ENCODE results near the gene MAPKAPK2.

MAPKAPK2 gene

DNA sequence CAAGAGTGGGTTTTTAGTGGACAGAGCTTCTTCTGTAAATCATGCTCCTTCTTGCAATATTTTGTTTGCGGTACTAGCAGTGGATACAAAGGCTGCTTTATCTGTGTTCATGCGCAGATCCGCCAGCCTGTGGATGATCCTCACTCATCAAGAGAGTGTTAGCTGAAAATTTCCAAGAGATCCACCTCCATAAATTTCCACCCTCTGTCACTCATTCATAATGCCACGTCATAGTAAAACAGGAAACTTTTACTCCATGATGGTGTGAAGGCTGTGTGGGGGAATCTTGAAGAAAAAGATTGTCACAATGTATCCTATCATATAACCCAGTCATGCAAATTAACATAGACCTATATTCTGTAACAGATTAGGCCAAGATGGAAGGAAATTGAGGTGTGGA is 4.4 kb upstream of the MAPKAPK2 start:
- TF ChIP-seq CTCF (IDR thresholded peaks at IDR 0.05), result no peak

GRCh38 chr1:206681359-206681758 is 3.3 kb upstream of the MAPKAPK2 start:
- TF ChIP-seq CTCF (IDR thresholded peaks at IDR 0.05), result no peak

GRCh38 chr1:206682111-206682510 is 2.6 kb upstream of the MAPKAPK2 start:
- no peak for TF ChIP-seq CTCF (IDR thresholded peaks at IDR 0.05)

GRCh38 chr1:206683313-206683712 is 1.4 kb upstream of the MAPKAPK2 start:
- no peak for TF ChIP-seq CTCF (IDR thresholded peaks at IDR 0.05)

GRCh38 chr1:206684003-206684402 is 702 bp upstream of the MAPKAPK2 start:
- no peak for TF ChIP-seq CTCF (IDR thresholded peaks at IDR 0.05)

GRCh38 chr1:206685334-206685768 is 646 bp downstream of the MAPKAPK2 start:
- TF ChIP-seq CTCF (IDR thresholded peaks at IDR 0.05), result no peak

DNA sequence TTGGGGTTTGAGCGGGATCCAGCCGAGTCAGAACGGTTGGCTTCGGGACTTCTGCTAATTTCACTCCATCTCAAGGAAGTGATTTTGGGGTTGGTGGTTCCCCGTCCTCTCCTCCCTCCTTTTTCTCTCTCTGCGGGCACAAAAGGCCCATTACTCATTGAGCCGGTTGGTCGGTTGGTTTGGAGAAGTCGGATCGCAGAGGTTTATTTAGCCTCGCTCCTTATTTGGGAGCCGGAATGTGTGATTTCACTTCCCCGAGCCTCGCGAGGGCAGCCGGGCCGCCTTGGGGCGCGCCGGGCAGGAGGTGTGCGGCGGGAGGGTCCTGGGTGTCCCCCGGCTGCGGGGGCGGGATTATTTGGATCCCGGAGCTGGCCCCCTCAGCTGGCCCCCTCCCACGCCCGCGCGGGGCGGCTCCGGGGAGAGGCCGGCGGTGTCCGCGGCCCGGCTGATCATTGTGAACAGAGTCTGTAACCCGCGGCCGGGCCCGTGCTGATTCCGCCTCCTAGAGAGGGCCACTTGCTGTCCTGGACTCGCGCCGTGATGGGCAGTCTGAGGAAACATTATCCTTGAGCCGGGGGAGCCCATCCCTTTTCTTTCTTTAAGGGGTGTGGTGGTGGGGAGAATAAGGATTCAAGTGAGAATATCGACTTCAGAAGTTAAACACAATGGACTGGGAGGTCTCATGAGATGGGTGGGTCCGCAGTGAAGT is 1.2 kb downstream of the MAPKAPK2 start:
- TF ChIP-seq CTCF (IDR thresholded peaks at IDR 0.05), result no peak

Data from LNCAP (cell line).